Mesenchymal stem cell (in vitro differentiated cells and primary cell): ENCODE data around the gene NHLH1.
A peak's percentile ranks its signal among the peaks of the same experiment; 100 is the strongest.

ENCODE experiments used
- DNase-seq: peaks from one replicate; pipeline ENCODE4 v3.0.0-alpha.2; 2013
- H2AFZ ChIP-seq: one replicate; pipeline ENCODE4 v1.6.1; 2013; ENCODE audit warnings: low read depth, mild to moderate bottlenecking, control low read depth, inconsistent platforms, low read length, moderate library complexity
- H2AK5ac ChIP-seq: 2 replicates; pipeline ENCODE4 v1.6.1; 2013; ENCODE audit warnings: low read length, moderate library complexity, mild to moderate bottlenecking, inconsistent platforms; ENCODE audit not compliant: severe bottlenecking
- H2BK120ac ChIP-seq: one replicate; pipeline ENCODE4 v1.6.1; 2013; ENCODE audit warnings: low read depth, mild to moderate bottlenecking, inconsistent platforms, low read length, moderate library complexity
- H2BK12ac ChIP-seq, 2 experiments: one replicate each; pipeline ENCODE4 v1.6.1; 2013; ENCODE audit warnings: inconsistent platforms in 2 of 2, low read length in 2 of 2, mild to moderate bottlenecking in 2 of 2, moderate library complexity in 2 of 2, control low read depth in 1 of 2
- H2BK15ac ChIP-seq: one replicate; pipeline ENCODE4 v1.6.1; 2013; ENCODE audit warnings: mild to moderate bottlenecking, low read depth, inconsistent platforms; ENCODE audit not compliant: poor library complexity, severe bottlenecking
- H2BK5ac ChIP-seq: 2 replicates; pipeline ENCODE4 v1.6.1; 2013; ENCODE audit warnings: low read depth, mild to moderate bottlenecking, low read length, control low read depth, inconsistent platforms; ENCODE audit not compliant: poor library complexity, severe bottlenecking
- H3K14ac ChIP-seq, 2 experiments: one replicate each; pipeline ENCODE4 v1.6.1; 2013; ENCODE audit warnings: inconsistent platforms in 2 of 2, low read length in 2 of 2, control low read depth in 1 of 2, mild to moderate bottlenecking in 1 of 2, moderate library complexity in 1 of 2
- H3K18ac ChIP-seq, 2 experiments: one replicate each; pipeline ENCODE4 v1.6.1; 2013; ENCODE audit warnings: inconsistent platforms in 2 of 2, low read length in 2 of 2, control low read depth in 1 of 2, low read depth in 1 of 2, mild to moderate bottlenecking in 1 of 2
- H3K23ac ChIP-seq, 2 experiments: one replicate each; pipeline ENCODE4 v1.6.1; 2013; ENCODE audit warnings: inconsistent platforms in 2 of 2, low read length in 2 of 2, mild to moderate bottlenecking in 2 of 2, moderate library complexity in 2 of 2, control low read depth in 1 of 2
- H3K27ac ChIP-seq: 2 replicates; pipeline ENCODE4 v1.5.1; 2013; ENCODE audit warnings: mild to moderate bottlenecking, moderate library complexity, low read length, control low read depth, inconsistent platforms; ENCODE audit not compliant: poor library complexity, severe bottlenecking
- H3K27me3 ChIP-seq, 2 experiments: 2 replicates each; pipeline versions ENCODE4 v1.6.1 to v1.7.0; 2013; ENCODE audit warnings: low read length in 2 of 2, mild to moderate bottlenecking in 2 of 2, moderate library complexity in 2 of 2, control low read depth in 1 of 2, inconsistent platforms in 1 of 2; ENCODE audit not compliant: control insufficient read depth in 1 of 2, insufficient read depth in 1 of 2
- H3K36me3 ChIP-seq, 2 experiments: 2 replicates each; pipeline versions ENCODE4 v1.6.1 to v1.7.0; 2013; ENCODE audit warnings: low read length in 2 of 2, control low read depth in 1 of 2, inconsistent platforms in 1 of 2, low read depth in 1 of 2, mild to moderate bottlenecking in 1 of 2; ENCODE audit not compliant: insufficient read depth in 2 of 2, control insufficient read depth in 1 of 2
- H3K4ac ChIP-seq, 2 experiments: one replicate each; pipeline ENCODE4 v1.6.1; 2013; ENCODE audit warnings: inconsistent platforms in 2 of 2, low read length in 2 of 2, mild to moderate bottlenecking in 2 of 2, moderate library complexity in 2 of 2, control low read depth in 1 of 2, low read depth in 1 of 2
- H3K4me1 ChIP-seq: 2 replicates; pipeline ENCODE4 v1.6.1; 2013; ENCODE audit warnings: low read depth, low read length, control low read depth; ENCODE audit not compliant: control insufficient read depth, insufficient read depth
- H3K4me2 ChIP-seq: 2 replicates; pipeline ENCODE4 v1.6.1; 2013; ENCODE audit warnings: low read length, mild to moderate bottlenecking, inconsistent platforms; ENCODE audit not compliant: poor library complexity, severe bottlenecking
- H3K4me3 ChIP-seq, 2 experiments: 2 replicates each; pipeline versions ENCODE4 v1.5.1 to v1.7.0; 2013; ENCODE audit warnings: low read length in 2 of 2, mild to moderate bottlenecking in 2 of 2, control low read depth in 1 of 2, low read depth in 1 of 2; ENCODE audit not compliant: insufficient read depth in 1 of 2
- H3K79me1 ChIP-seq: replicated peaks from 2 replicates; pipeline ENCODE4 v1.6.1; 2013; ENCODE audit warnings: mild to moderate bottlenecking, control low read depth, low read length, inconsistent platforms; ENCODE audit not compliant: poor library complexity, severe bottlenecking
- H3K9ac ChIP-seq: 2 replicates; pipeline ENCODE4 v1.7.0; 2013; ENCODE audit warnings: mild to moderate bottlenecking, low read length, moderate library complexity
- H3K9me3 ChIP-seq: 2 replicates; pipeline ENCODE4 v1.7.0; 2013; ENCODE audit warnings: mild to moderate bottlenecking, low read length; ENCODE audit not compliant: control insufficient read depth
- H4K8ac ChIP-seq: one replicate; pipeline ENCODE4 v1.6.1; 2013; ENCODE audit warnings: inconsistent platforms, mild to moderate bottlenecking, low read length, moderate library complexity
- H4K91ac ChIP-seq: one replicate; pipeline ENCODE4 v1.6.1; 2013; ENCODE audit warnings: mild to moderate bottlenecking, low read length, inconsistent platforms
- WGBS: methylation state at CpG from one replicate; pipeline ENCODE4 v1.1.7; 2013; ENCODE audit warnings: mixed read lengths; 5-methylcytosine and 5-hydroxymethylcytosine counted together

The NHLH1 gene

GRCh38 chr1:160373696-160374095 is 6.8 kb downstream of the NHLH1 start:
- no peak overlapping the region for H3K4ac ChIP-seq
- H3K4me1 ChIP-seq = peaks cover 20% of the 10 kb centered on the region
- no peak overlapping the region for H2BK5ac ChIP-seq
- H4K8ac ChIP-seq = no peak overlapping the region
- H3K79me1 ChIP-seq = no peaks in the 10 kb centered on the region
- no peak overlapping the region for H2AK5ac ChIP-seq
- H2BK120ac ChIP-seq = no peak overlapping the region
- H2BK12ac ChIP-seq = no peak overlapping the region
- H4K91ac ChIP-seq = no peak overlapping the region
- DNase-seq = no peak
- H3K27me3 ChIP-seq = peaks cover 0 to 15% of the 10 kb centered on the region in 2 experiments
- H2AFZ ChIP-seq = no peak overlapping the region
- H3K9ac ChIP-seq = no peak overlapping the region
- H3K27ac ChIP-seq = no peak overlapping the region
- H3K9me3 ChIP-seq = no peaks in the 10 kb centered on the region
- 93% methylated on average over 4 of the region's 4 CpGs for WGBS
- no peak overlapping the region for H3K4me2 ChIP-seq
- peaks cover 0 to 3% of the 10 kb centered on the region in 2 experiments for H3K36me3 ChIP-seq
- H3K4me3 ChIP-seq = no peak overlapping the region
- H3K18ac ChIP-seq = no peak overlapping the region
- H2BK15ac ChIP-seq = no peak overlapping the region
- H3K23ac ChIP-seq = no peak overlapping the region
- no peak overlapping the region for H3K14ac ChIP-seq

- H3K23ac ChIP-seq = no peak overlapping the region
- no peak overlapping the region for H2BK120ac ChIP-seq
- no peak overlapping the region for H4K91ac ChIP-seq
- no peak overlapping the region for H3K4me2 ChIP-seq
- peaks cover under 1 to 19% of the 10 kb centered on the region in 2 experiments for H3K27me3 ChIP-seq
- no peak overlapping the region for H3K4me3 ChIP-seq
- no peak overlapping the region for H2AFZ ChIP-seq
- H2BK15ac ChIP-seq = no peak overlapping the region
- no peaks in the 10 kb centered on the region for H3K79me1 ChIP-seq
- DNase-seq = no peak
- H3K4ac ChIP-seq = no peak overlapping the region
- H2AK5ac ChIP-seq = no peak overlapping the region
- no peak overlapping the region for H3K14ac ChIP-seq
- no peak overlapping the region for H2BK12ac ChIP-seq
- H3K27ac ChIP-seq = no peak overlapping the region
- H3K9me3 ChIP-seq = no peaks in the 10 kb centered on the region
- H2BK5ac ChIP-seq = no peak overlapping the region
- H3K18ac ChIP-seq = no peak overlapping the region
- H3K9ac ChIP-seq = no peak overlapping the region
- 46% methylated on average over 6 of the region's 6 CpGs for WGBS
- no peak overlapping the region for H4K8ac ChIP-seq
- H3K36me3 ChIP-seq = peaks cover 0 to 3% of the 10 kb centered on the region in 2 experiments
- H3K4me1 ChIP-seq = peaks cover 20% of the 10 kb centered on the region
Measured at GRCh38 chr1:160374306-160375110, 7.6 kb downstream of the NHLH1 start.

- no peaks in the 10 kb centered on the region for H3K79me1 ChIP-seq
- H3K9ac ChIP-seq = no peak overlapping the region
- H3K27me3 ChIP-seq = peaks cover 3 to 25% of the 10 kb centered on the region in 2 experiments
- H4K8ac ChIP-seq = no peak overlapping the region
- no peak overlapping the region for H2AK5ac ChIP-seq
- H4K91ac ChIP-seq = no peak overlapping the region
- H2BK12ac ChIP-seq = no peak overlapping the region
- H2BK15ac ChIP-seq = no peak overlapping the region
- H3K36me3 ChIP-seq = no peaks in the 10 kb centered on the region
- H3K9me3 ChIP-seq = no peaks in the 10 kb centered on the region
- H3K4me2 ChIP-seq = peak overlapping the region; percentile 1
- H2BK5ac ChIP-seq = no peak overlapping the region
- H3K4me3 ChIP-seq = peak overlapping the region in 1 of 2 experiments; percentile 13
- no peak overlapping the region for H2BK120ac ChIP-seq
- no peak overlapping the region for H3K27ac ChIP-seq
- H3K4ac ChIP-seq = no peak overlapping the region
- DNase-seq = peak; percentile 60
- no peak overlapping the region for H3K18ac ChIP-seq
- H3K23ac ChIP-seq = no peak overlapping the region
- peaks cover 20% of the 10 kb centered on the region for H3K4me1 ChIP-seq
- H3K14ac ChIP-seq = no peak overlapping the region
- 34% methylated on average over 7 of the region's 9 CpGs for WGBS
- H2AFZ ChIP-seq = no peak overlapping the region
Measured at GRCh38 chr1:160375788-160376524, 9.1 kb downstream of the NHLH1 start.

- WGBS = 15% methylated on average over 4 of the region's 5 CpGs
Measured at GRCh38 chr1:160376525-160377131, 9.8 kb downstream of the NHLH1 start.

More at GRCh38 chr1:160376525-160377131, 9.8 kb downstream of the NHLH1 start:
- H3K14ac ChIP-seq = no peak overlapping the region
- H3K79me1 ChIP-seq = no peaks in the 10 kb centered on the region
- no peak overlapping the region for H2BK15ac ChIP-seq
- no peak overlapping the region for H2AK5ac ChIP-seq
- H3K27ac ChIP-seq = no peak overlapping the region
- no peak overlapping the region for H2AFZ ChIP-seq
- H3K23ac ChIP-seq = no peak overlapping the region
- no peak overlapping the region for H4K8ac ChIP-seq
- H2BK5ac ChIP-seq = no peak overlapping the region
- H3K4me2 ChIP-seq = no peak overlapping the region
- H3K9ac ChIP-seq = peak overlapping the region; percentile 13
- no peak overlapping the region for H3K4ac ChIP-seq
- DNase-seq = peak; percentile 77
- H3K4me3 ChIP-seq = no peak overlapping the region
- no peaks in the 10 kb centered on the region for H3K36me3 ChIP-seq
- no peaks in the 10 kb centered on the region for H3K9me3 ChIP-seq
- peaks cover 20% of the 10 kb centered on the region for H3K4me1 ChIP-seq
- no peak overlapping the region for H2BK12ac ChIP-seq
- H4K91ac ChIP-seq = no peak overlapping the region
- no peak overlapping the region for H3K18ac ChIP-seq
- no peak overlapping the region for H2BK120ac ChIP-seq
- peaks cover 3 to 18% of the 10 kb centered on the region in 2 experiments for H3K27me3 ChIP-seq
